Progenitor cell of endocrine pancreas (in vitro differentiated cells): Measurements from ENCODE around the gene ROCK2. TPM values are rescaled to one million over a fixed set of nuclear protein-coding genes. Genes with fewer than 3 reads are reported as not detected.

Source experiments
- DNase-seq: peaks from one replicate; pipeline ENCODE4 v3.0.0; 2021; ENCODE audit warnings: low spot score; ENCODE audit not compliant: unreplicated experiment
- H3K27ac Mint-ChIP-seq: 2 replicates; pipeline ENCODE4 v1.8.0; 2021; ENCODE audit warnings: mild to moderate bottlenecking, moderate library complexity, mixed read lengths
- H3K27me3 Mint-ChIP-seq: 2 replicates; pipeline ENCODE4 v1.8.0; 2021; ENCODE audit warnings: mixed read lengths
- H3K36me3 Mint-ChIP-seq: 2 replicates; pipeline ENCODE4 v1.8.0; 2022; ENCODE audit warnings: mixed read lengths; ENCODE audit not compliant: insufficient read depth
- H3K4me1 Mint-ChIP-seq: 2 replicates; pipeline ENCODE4 v1.8.0; 2021; ENCODE audit warnings: low read depth, mixed read lengths
- H3K4me3 Mint-ChIP-seq: 2 replicates; pipeline ENCODE4 v1.8.0; 2021; ENCODE audit warnings: low read depth, mild to moderate bottlenecking, moderate library complexity, mixed read lengths
- H3K9me3 Mint-ChIP-seq: 2 replicates; pipeline ENCODE4 v1.8.0; 2021; ENCODE audit warnings: low read depth, mixed read lengths
- total RNA-seq: library from RNA; stranded (reverse); gene quantifications from 2 replicates; pipeline ENCODE4 v1.2.1, GENCODE V29; 2021
- TF ChIP-seq, protein P1 (sequence below): fragments of 200-600 bp; sonication (generic); IDR thresholded peaks from one replicate; pipeline ENCODE4 v1.5.0; 2021; ENCODE audit warnings: antibody characterized with exemption, mild to moderate bottlenecking; ENCODE audit not compliant: unreplicated experiment

Gene ROCK2
- total RNA-seq, 1 donor from 2014 or later = 43.8 TPM

DNA sequence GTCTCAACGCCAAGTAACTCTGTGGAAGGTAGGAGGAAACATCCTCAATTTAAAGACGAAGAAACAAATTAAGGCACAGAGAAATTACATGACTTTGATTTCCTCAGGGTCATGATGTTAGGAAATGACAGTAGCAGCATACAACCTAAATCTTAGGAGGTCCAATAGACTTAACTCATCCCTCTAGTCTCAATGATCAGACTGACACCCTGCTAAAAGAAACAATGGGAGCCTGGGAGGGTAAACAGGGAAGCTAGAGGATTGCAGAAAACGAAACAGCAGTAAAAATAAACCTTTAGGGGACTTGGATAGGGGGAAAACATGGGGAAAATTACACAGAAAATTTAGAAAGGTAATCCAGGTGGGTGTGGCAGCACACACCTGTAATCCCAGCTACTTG, 56.0 kb downstream of the ROCK2 start:
- H3K27ac Mint-ChIP-seq = no peak overlapping the region
- no peak for DNase-seq
- TF ChIP-seq, protein P1, sequence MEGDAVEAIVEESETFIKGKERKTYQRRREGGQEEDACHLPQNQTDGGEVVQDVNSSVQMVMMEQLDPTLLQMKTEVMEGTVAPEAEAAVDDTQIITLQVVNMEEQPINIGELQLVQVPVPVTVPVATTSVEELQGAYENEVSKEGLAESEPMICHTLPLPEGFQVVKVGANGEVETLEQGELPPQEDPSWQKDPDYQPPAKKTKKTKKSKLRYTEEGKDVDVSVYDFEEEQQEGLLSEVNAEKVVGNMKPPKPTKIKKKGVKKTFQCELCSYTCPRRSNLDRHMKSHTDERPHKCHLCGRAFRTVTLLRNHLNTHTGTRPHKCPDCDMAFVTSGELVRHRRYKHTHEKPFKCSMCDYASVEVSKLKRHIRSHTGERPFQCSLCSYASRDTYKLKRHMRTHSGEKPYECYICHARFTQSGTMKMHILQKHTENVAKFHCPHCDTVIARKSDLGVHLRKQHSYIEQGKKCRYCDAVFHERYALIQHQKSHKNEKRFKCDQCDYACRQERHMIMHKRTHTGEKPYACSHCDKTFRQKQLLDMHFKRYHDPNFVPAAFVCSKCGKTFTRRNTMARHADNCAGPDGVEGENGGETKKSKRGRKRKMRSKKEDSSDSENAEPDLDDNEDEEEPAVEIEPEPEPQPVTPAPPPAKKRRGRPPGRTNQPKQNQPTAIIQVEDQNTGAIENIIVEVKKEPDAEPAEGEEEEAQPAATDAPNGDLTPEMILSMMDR = no peak
- H3K36me3 Mint-ChIP-seq = peaks cover 22% of the 10 kb centered on the region
- H3K4me1 Mint-ChIP-seq = peaks cover 4% of the 10 kb centered on the region
- H3K9me3 Mint-ChIP-seq = peaks cover 17% of the 10 kb centered on the region
- H3K27me3 Mint-ChIP-seq = no peaks in the 10 kb centered on the region
- no peak overlapping the region for H3K4me3 Mint-ChIP-seq

DNA sequence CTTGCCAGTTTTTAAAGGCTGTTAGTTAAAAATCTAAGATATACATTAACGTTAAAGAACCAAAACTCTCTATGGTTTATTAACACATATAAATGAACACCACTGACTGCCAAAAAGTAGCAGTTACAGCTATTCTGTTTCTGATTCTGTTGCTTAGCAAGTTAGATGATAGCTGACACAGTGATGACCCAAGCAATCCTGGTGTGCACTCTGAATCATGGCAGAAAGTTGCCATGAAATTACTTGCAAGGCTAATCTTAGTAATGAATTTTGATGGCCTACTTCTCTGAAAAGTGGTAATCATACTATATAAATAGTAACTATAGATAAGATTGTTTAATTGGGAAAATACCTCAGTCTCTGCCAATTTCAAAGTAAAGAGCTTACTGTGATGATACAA, 57.7 kb downstream of the ROCK2 start:
- H3K27me3 Mint-ChIP-seq = no peaks in the 10 kb centered on the region
- H3K4me3 Mint-ChIP-seq = no peak overlapping the region

DNA sequence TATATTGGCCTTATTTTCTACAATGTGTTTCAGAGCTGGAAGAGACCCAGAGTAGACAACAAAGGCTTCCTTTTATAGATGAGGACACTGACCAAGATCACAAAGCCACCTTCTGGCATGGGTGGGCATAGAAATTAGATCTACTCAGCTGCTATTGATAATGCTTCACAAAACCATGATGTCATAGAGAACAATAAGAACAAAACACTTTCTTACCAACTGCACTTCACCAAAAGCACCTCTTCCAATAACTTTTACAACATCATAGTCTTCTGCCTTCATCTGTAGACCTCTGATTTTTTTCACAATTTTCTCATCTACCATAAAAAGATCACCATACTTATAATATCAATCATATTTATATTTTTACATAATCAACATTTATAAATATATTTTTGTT, 58.1 kb downstream of the ROCK2 start:
- TF ChIP-seq, protein P1 = no peak
- H3K36me3 Mint-ChIP-seq = peaks cover 33% of the 10 kb centered on the region
- DNase-seq = no peak

More for the DNA sequence above, 57.7 kb downstream of the ROCK2 start:
- TF ChIP-seq, protein P1 = no peak
- H3K4me1 Mint-ChIP-seq = peaks cover 2% of the 10 kb centered on the region
- DNase-seq = no peak
- peaks cover 31% of the 10 kb centered on the region for H3K36me3 Mint-ChIP-seq
- H3K9me3 Mint-ChIP-seq = peaks cover 17% of the 10 kb centered on the region
- H3K27ac Mint-ChIP-seq = no peak overlapping the region

DNA sequence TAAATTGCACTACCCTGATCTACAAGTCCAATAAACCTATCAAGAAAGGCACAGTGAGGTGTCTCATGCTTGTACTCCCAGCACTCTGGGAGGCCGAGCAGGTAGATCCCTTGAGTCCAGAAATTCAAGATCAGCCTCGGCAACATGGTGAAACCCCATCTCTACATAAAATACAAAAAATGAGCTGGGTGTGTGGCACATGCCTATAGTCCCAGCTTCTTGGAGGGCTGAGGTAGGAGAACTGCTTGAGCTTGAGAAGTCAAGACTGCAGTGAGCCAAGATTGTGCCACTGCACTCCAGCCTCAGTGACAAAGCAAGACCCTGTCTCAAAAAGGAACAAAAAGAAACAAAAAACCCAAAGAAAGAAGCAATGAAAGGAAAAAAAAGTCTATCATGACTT, 58.9 kb downstream of the ROCK2 start:
- H3K4me1 Mint-ChIP-seq = peaks cover 2% of the 10 kb centered on the region
- no peak overlapping the region for H3K27ac Mint-ChIP-seq
- H3K27me3 Mint-ChIP-seq = no peaks in the 10 kb centered on the region
- no peak for DNase-seq
- H3K36me3 Mint-ChIP-seq = peaks cover 35% of the 10 kb centered on the region
- H3K4me3 Mint-ChIP-seq = no peak overlapping the region
- TF ChIP-seq, protein P1 = no peak
- H3K9me3 Mint-ChIP-seq = peaks cover 17% of the 10 kb centered on the region

More for the DNA sequence above, 58.1 kb downstream of the ROCK2 start:
- no peak overlapping the region for H3K4me3 Mint-ChIP-seq
- H3K4me1 Mint-ChIP-seq = peaks cover 2% of the 10 kb centered on the region
- H3K27me3 Mint-ChIP-seq = no peaks in the 10 kb centered on the region
- no peak overlapping the region for H3K27ac Mint-ChIP-seq
- peaks cover 17% of the 10 kb centered on the region for H3K9me3 Mint-ChIP-seq

DNA sequence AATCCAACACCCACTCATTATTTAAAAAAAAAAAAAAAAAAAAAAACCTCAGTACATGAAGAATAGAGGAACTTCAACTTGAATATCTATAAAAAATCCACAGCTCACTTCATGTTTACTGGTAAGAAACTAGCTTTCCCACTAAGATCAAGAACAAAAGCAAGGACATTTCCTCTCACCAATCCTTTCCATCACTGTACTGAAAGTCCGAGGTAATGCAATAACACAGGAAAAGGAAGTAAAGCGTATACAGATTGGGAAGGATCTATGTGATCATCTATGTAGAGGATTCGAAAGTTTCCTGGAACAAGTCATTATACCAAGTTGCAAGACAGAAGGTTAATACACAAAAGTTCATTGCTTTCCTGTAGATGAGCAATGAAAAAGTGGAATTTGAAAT, 63.2 kb downstream of the ROCK2 start:
- Mint-ChIP-seq H3K27ac (no peak overlapping the region), H3K4me3 (no peak overlapping the region), H3K27me3 (no peaks in the 10 kb centered on the region), H3K4me1 (peaks cover 5% of the 10 kb centered on the region), H3K36me3 (peaks cover 51% of the 10 kb centered on the region), H3K9me3 (peaks cover 26% of the 10 kb centered on the region)
- DNase-seq = no peak
- TF ChIP-seq, protein P1 = no peak
